ENCODE data around the gene PRKCD.

DNA sequence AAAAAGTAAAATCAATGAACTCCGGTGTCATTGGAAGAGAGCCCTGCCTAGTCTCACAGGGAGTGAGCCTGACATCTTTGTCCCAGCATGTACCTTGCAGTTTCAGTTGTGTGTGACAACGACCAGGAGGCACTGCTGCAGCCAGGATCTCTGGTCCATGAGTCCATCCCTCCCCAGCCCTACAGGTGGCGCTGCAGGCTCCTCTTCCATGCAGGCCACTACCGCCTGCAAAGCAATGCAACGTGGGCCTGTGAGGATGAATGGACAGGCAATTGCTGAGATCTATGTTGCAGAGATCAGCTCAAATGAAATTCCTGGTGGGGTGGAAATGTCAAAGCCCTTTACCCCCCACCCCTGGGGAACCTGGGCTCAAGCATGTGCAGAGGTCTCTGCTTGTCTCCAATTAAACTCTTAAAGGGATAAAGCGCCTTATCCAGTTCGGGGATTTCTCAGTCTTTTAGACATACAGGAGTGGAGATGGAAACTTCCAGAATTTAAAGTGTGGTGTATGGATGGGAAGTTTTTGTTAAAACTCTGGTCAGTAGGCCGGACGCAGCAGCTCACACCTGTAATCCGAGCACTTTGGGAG is 59.0 kb downstream of the PRKCD start:
- no peak for TF ChIP-seq BHLHE40 (IDR thresholded peaks at IDR 0.05; ENCODE audit: low read depth, low read length)
- TF ChIP-seq, protein P1, sequence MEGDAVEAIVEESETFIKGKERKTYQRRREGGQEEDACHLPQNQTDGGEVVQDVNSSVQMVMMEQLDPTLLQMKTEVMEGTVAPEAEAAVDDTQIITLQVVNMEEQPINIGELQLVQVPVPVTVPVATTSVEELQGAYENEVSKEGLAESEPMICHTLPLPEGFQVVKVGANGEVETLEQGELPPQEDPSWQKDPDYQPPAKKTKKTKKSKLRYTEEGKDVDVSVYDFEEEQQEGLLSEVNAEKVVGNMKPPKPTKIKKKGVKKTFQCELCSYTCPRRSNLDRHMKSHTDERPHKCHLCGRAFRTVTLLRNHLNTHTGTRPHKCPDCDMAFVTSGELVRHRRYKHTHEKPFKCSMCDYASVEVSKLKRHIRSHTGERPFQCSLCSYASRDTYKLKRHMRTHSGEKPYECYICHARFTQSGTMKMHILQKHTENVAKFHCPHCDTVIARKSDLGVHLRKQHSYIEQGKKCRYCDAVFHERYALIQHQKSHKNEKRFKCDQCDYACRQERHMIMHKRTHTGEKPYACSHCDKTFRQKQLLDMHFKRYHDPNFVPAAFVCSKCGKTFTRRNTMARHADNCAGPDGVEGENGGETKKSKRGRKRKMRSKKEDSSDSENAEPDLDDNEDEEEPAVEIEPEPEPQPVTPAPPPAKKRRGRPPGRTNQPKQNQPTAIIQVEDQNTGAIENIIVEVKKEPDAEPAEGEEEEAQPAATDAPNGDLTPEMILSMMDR (conservative IDR thresholded peaks at IDR 0.05; ENCODE audit: low read depth, low read length), result peak; percentile 91

Data from IMR-90 (cell line).